HG02938 (cell line): Measurements from ENCODE around the gene RNU7-1.
"Not testable (repeated sequence)": the region's sequence is repeated elsewhere in the genome, so short reads cannot be mapped to it uniquely, and the experiment has no call there.

Experiments used
- ATAC-seq: cut with Tn5 transposase; IDR thresholded peaks from one replicate; pipeline ENCODE4 v1.9.1; 2021; ENCODE audit warnings: mild to moderate bottlenecking, moderate library complexity; ENCODE audit not compliant: unreplicated experiment

The RNU7-1 gene

GRCh38 chr12:6943722-6944380, at the start of gene RNU7-1, which contains the start of gene C12orf57:
RNU7-1 (plus strand) TSS chr12:6943816.
C12orf57 (plus strand) TSS chr12:6944022; CDS start chr12:6944122, 100 bp downstream.
- peak; percentile 31 for ATAC-seq

GRCh38 chr12:6894321-6894720, 49.3 kb upstream of the RNU7-1 start:
- no peak for ATAC-seq

GRCh38 chr12:6896846-6897435, 46.7 kb upstream of the RNU7-1 start:
- ATAC-seq = no peak

- no peak for ATAC-seq
Measured at GRCh38 chr12:6899427-6899826, 44.2 kb upstream of the RNU7-1 start.

- ATAC-seq = no peak
Measured at GRCh38 chr12:6899837-6900519, 43.6 kb upstream of the RNU7-1 start.

- ATAC-seq = no peak
Measured at GRCh38 chr12:6902448-6902847, 41.2 kb upstream of the RNU7-1 start.

GRCh38 chr12:6903722-6904121, 39.9 kb upstream of the RNU7-1 start:
- ATAC-seq = no peak

GRCh38 chr12:6904280-6905276, 39.0 kb upstream of the RNU7-1 start, which contains the start of gene LRRC23:
LRRC23 (plus strand) TSS chr12:6904822; CDS start chr12:6905634, 812 bp downstream.
- ATAC-seq = peak; percentile 91

- no peak for ATAC-seq
Measured at GRCh38 chr12:6905414-6906040, 38.1 kb upstream of the RNU7-1 start.

GRCh38 chr12:6908141-6908540, 35.5 kb upstream of the RNU7-1 start:
- not testable (repeated sequence) for ATAC-seq

- ATAC-seq = no peak
Measured at GRCh38 chr12:6909421-6910145, 34.0 kb upstream of the RNU7-1 start.

- ATAC-seq = no peak
Measured at GRCh38 chr12:6912164-6912935, 31.3 kb upstream of the RNU7-1 start.

- no peak for ATAC-seq
Measured at GRCh38 chr12:6914246-6914946, 29.2 kb upstream of the RNU7-1 start, which contains the start of gene ENO2. ENO2 (plus strand) TSS chr12:6914580; CDS start chr12:6915833, 1,253 bp downstream.

GRCh38 chr12:6914947-6915788, 28.4 kb upstream of the RNU7-1 start:
- no peak for ATAC-seq

- no peak for ATAC-seq
Measured at GRCh38 chr12:6915789-6916285, 27.8 kb upstream of the RNU7-1 start.

- no peak for ATAC-seq
Measured at GRCh38 chr12:6916426-6917200, 27.0 kb upstream of the RNU7-1 start.
